D721Med (cell line): ENCODE data around the gene IRAK1BP1.

Experiments used
- DNase-seq: peaks from one replicate; pipeline ENCODE4 v3.0.0; 2011; ENCODE audit warnings: low spot score; ENCODE audit not compliant: insufficient read length
- FAIRE-seq: peaks from 2 replicates; lab custom pipeline; 2011; peaks lifted over from hg19 to GRCh38; lab: Jason Lieb, UNC
- CTCF ChIP-seq: IDR thresholded peaks from 2 replicates; pipeline ENCODE4 v1.5.1; 2012; ENCODE audit warnings: mild to moderate bottlenecking, control low read depth; ENCODE audit not compliant: insufficient read depth; ENCODE audit errors: missing control alignments

Gene IRAK1BP1

GRCh38 chr6:78947529-78947928, 80.2 kb downstream of the IRAK1BP1 start:
- no peak for TF ChIP-seq CTCF
- DNase-seq (no peak), FAIRE-seq (no peak)

GRCh38 chr6:78947962-78948361, 80.6 kb downstream of the IRAK1BP1 start:
- FAIRE-seq (no peak), DNase-seq (no peak)
- no peak for TF ChIP-seq CTCF

GRCh38 chr6:78948785-78949184, 81.4 kb downstream of the IRAK1BP1 start:
- FAIRE-seq (peak; percentile 38), DNase-seq (no peak)
- no peak for TF ChIP-seq CTCF

GRCh38 chr6:78952362-78952761, 85.0 kb downstream of the IRAK1BP1 start:
- FAIRE-seq (no peak), DNase-seq (no peak)
- no peak for TF ChIP-seq CTCF
